Immature natural killer cell (primary cell): ENCODE results near the gene ARL5A. TPM values are rescaled to one million over a fixed set of nuclear protein-coding genes. Genes with fewer than 3 reads are reported as not detected.

Experiments
- DNase-seq, 3 donors: peaks; one replicate each; pipeline ENCODE4 v3.0.0; 2022; ENCODE audit warnings: mixed read lengths in 1 of 3
- H3K27ac Mint-ChIP-seq, 6 donors: one replicate each; pipeline ENCODE4 v1.8.0; 2020; ENCODE audit warnings: mixed read lengths in 6 of 6, mild to moderate bottlenecking in 5 of 6, inconsistent platforms in 4 of 6, moderate library complexity in 3 of 6
- H3K27me3 Mint-ChIP-seq, 3 donors: one replicate each; pipeline ENCODE4 v1.8.0; 2020 to 2021; ENCODE audit warnings: low read depth in 3 of 3, mild to moderate bottlenecking in 3 of 3, mixed read lengths in 3 of 3, moderate library complexity in 3 of 3, inconsistent platforms in 1 of 3
- H3K36me3 Mint-ChIP-seq, 3 donors: one replicate each; pipeline ENCODE4 v1.8.0; 2020; ENCODE audit warnings: mixed read lengths in 3 of 3, inconsistent platforms in 2 of 3, mild to moderate bottlenecking in 2 of 3
- H3K4me1 Mint-ChIP-seq, 2 donors: one replicate each; pipeline ENCODE4 v1.8.0; 2020; ENCODE audit warnings: inconsistent platforms in 2 of 2, mild to moderate bottlenecking in 2 of 2, mixed read lengths in 2 of 2, moderate library complexity in 1 of 2
- H3K4me3 Mint-ChIP-seq, 5 donors: one replicate each; pipeline ENCODE4 v1.8.0; 2020; ENCODE audit warnings: mild to moderate bottlenecking in 5 of 5, mixed read lengths in 5 of 5, inconsistent platforms in 3 of 5, moderate library complexity in 3 of 5
- H3K9me3 Mint-ChIP-seq, 6 donors: one replicate each; pipeline ENCODE4 v1.8.0; 2020; ENCODE audit warnings: mild to moderate bottlenecking in 6 of 6, mixed read lengths in 6 of 6, inconsistent platforms in 4 of 6, moderate library complexity in 3 of 6
- polyA plus RNA-seq, 3 donors: library from polyadenylated mRNA; unstranded; fragments of 300-500 nt; fragmentation: Illumina TruSeq; gene quantifications; one replicate each; pipeline ENCODE4 v1.2.3, GENCODE V29; 2021

Gene ARL5A
- polyA plus RNA-seq, 3 donors from 2014 or later, result 55.4 to 143 (median 82.1) TPM

DNA sequence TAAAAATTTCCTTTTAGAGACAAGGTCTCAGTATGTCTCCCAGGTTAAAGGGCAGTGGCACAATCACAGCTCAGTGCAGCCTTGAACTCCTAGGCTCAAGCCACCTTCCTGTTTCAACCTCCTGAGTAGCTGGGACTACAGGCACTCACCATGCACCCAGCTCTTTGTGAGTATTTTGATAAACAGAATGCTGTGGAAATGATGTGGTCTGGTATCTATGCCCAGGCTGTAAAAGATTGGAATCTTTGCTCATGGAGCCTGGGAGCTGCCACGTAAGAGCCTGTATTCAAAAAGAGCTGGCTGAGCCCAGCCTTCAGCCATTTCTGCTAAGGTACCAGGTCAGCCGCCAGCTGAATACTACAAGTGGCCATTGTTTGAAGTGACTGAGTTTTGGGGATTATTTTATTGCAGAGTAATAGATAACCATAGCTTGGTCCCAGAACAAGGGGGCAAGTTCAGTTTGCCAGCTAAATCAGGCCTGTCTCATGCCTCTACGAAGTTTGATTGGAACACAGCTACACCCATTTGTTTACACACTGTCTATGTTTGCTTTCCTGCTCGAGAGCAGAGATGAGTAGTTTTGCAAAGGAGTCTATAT is 21.3 kb upstream of the ARL5A start:
- no peaks in the 10 kb centered on the region for H3K4me1 Mint-ChIP-seq
- H3K27ac Mint-ChIP-seq, result no peak overlapping the region
- peaks cover 0 to 11% (median 3%) of the 10 kb centered on the region in 3 donors for H3K27me3 Mint-ChIP-seq

DNA sequence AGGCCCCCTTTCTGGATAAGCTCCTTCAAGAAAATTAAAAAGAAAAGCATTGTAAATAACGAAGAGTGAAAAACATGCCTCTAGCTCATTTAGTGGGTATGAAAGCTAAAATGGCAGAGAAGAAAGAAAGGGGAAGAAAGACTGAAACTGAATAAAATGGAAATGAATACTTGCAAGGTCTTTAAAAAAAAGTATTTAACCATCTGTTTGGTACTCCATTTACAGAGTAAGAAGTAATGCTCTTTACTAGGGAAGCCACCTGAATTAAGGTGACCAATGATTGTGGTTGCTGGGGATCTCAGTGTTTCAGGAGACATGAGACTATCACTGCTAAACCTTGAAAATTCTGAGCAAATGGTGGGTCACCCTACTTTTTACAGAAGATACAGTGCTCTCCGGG is 17.7 kb upstream of the ARL5A start:
- Mint-ChIP-seq H3K36me3 (no peaks in the 10 kb centered on the region), H3K27ac (no peak overlapping the region), H3K27me3 (peaks cover 0 to 9% (median 3%) of the 10 kb centered on the region in 3 donors), H3K4me1 (no peaks in the 10 kb centered on the region), H3K9me3 (no peaks in the 10 kb centered on the region), H3K4me3 (no peak overlapping the region)
- no peak for DNase-seq

More for the DNA sequence above, 21.3 kb upstream of the ARL5A start:
- no peak overlapping the region for H3K4me3 Mint-ChIP-seq
- DNase-seq, result no peak
- H3K36me3 Mint-ChIP-seq, result no peaks in the 10 kb centered on the region
- H3K9me3 Mint-ChIP-seq, result no peaks in the 10 kb centered on the region

DNA sequence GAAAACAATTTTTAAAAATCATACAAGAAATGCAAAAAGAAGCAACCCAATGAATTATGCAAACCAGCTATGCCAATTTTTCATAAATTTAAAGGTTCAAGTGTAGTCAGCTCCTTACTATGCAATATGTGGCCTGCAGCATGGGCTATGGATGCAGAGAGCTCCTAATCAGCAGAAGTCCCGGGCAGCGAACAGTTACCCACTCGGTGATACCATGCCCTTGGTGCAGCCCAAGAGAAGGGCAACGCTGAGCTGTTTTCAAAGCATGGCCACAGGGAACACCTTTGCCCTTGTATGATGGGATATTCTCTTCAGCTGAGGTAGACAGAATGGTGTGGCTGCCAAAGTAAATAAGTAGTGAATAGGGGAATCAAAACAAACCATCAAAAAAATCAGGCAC is 17.3 kb upstream of the ARL5A start:
- peaks cover 0 to 8% (median 3%) of the 10 kb centered on the region in 3 donors for H3K27me3 Mint-ChIP-seq
- no peaks in the 10 kb centered on the region for H3K4me1 Mint-ChIP-seq
- H3K9me3 Mint-ChIP-seq, result no peaks in the 10 kb centered on the region
- DNase-seq, result no peak
- no peak overlapping the region for H3K4me3 Mint-ChIP-seq
- no peak overlapping the region for H3K27ac Mint-ChIP-seq
- H3K36me3 Mint-ChIP-seq, result no peaks in the 10 kb centered on the region

DNA sequence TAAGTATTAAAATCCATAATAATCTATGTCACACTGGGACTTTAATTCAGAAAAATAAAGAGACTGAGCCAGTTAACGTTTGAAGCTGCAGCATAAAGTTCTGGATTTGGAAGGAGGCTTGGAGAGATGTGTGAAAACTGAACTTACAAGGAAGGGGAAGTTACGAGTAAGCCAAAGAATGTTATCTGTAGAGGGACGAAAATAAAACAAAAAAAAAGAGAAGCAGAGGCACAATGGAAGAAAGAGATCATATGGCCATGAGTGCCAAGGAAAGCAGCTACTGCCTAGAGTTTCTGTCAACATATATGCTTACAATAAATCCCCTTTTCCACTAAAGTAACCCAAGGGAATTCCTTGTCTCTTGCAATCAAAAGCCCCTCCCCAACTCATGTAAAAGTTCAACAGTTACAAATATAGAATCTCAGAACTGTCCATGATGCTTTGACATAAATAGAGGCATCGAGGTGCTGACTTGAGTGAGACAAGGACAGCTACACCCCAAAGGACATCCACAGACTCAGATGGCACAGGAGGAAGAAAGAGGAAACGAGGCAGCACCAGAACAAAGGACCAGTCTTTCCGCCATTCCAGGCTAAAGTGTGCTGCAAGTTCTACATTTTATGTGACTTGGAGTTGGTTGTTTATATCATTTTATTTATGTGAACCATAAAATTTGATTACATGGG is 16.1 kb upstream of the ARL5A start:
- peaks cover 0 to 7% (median 3%) of the 10 kb centered on the region in 3 donors for H3K27me3 Mint-ChIP-seq
- no peak for DNase-seq
- H3K36me3 Mint-ChIP-seq, result no peaks in the 10 kb centered on the region
- no peak overlapping the region for H3K27ac Mint-ChIP-seq
- H3K9me3 Mint-ChIP-seq, result no peaks in the 10 kb centered on the region
- no peak overlapping the region for H3K4me3 Mint-ChIP-seq
- no peaks in the 10 kb centered on the region for H3K4me1 Mint-ChIP-seq

DNA sequence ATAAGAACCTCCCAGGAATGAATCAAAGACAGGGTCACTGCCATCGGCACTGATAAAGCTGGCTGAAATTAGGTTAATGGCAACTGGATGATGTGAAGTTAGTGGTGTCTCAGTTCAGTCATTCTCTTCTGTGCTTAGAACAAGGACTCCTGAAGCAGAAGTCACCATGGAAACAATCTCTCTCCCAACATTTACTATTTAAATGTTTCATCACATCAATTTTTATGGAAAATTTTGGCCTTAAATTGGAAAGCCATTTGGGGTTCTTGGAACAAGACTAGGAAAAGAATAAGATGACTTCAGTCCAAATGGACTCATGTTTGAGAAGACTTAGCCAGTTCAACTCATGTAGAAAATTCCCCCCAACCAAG is 15.5 kb upstream of the ARL5A start:
- no peaks in the 10 kb centered on the region for H3K36me3 Mint-ChIP-seq
- DNase-seq, result no peak
- no peak overlapping the region for H3K4me3 Mint-ChIP-seq
- H3K27ac Mint-ChIP-seq, result no peak overlapping the region
- no peaks in the 10 kb centered on the region for H3K4me1 Mint-ChIP-seq
- peaks cover 0 to 7% (median 3%) of the 10 kb centered on the region in 3 donors for H3K27me3 Mint-ChIP-seq
- H3K9me3 Mint-ChIP-seq, result no peaks in the 10 kb centered on the region

DNA sequence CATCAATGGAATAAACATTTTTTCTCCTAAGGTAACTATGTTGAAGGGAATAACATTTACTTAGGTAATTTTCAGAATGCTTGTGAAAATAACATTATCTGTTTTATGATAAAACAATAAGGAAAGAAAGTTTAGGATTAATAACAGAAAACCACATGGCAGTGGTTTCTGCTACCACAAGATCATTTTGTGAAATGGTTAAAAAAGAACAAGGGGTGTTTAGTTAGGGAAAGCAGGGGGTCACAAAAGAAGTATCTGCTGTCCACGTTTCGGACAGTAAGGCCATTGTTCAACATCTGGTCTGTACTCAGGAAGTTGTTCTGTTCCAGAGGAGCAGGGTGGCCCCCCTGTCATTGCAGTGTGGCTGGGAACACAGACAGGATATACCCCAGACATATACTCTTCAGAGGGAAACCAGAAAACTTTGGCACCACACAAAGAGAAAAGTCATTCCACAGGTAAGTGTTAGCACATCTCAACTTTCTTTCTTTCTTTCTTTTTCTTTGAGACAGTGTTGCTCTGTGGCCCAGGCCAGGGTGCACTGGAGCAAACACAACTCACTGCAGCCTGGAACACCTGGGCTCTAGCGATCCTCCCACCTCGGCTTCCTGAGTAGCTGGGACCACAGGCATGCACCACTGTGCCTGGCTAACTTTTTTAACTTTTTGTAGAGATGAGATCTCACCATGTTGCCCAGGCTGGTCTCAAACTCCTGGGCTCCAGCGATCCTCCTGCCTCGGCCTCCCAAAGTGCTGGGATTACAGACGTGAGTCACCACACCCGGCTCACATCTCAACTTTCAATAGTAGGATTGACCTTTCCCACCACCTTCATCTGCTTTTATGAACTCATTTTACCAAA is 14.8 kb upstream of the ARL5A start:
- Mint-ChIP-seq H3K27me3 (peaks cover 0 to 3% (median 2%) of the 10 kb centered on the region in 3 donors), H3K27ac (no peak overlapping the region), H3K4me3 (no peak overlapping the region), H3K36me3 (no peaks in the 10 kb centered on the region), H3K9me3 (no peaks in the 10 kb centered on the region), H3K4me1 (no peaks in the 10 kb centered on the region)
- DNase-seq, result no peak

DNA sequence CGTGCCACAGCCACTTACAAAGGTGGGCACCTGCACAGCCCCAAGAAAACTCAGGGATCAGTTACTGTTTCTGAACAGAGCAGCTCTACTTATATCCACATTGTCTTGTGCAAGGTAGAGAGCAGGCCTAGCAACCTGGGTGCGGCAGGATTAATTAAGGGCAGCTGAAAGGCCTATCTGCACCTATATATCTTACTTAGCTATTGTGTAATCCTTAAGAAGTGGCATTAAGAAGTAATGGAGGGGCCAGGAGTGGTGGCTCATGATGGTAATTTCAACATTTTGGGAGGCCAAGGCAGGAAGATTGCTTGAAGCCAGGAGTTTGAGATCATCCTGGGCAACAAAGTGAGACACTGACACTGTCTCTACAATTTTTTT is 12.8 kb upstream of the ARL5A start:
- no peak for DNase-seq
- no peaks in the 10 kb centered on the region for H3K9me3 Mint-ChIP-seq
- H3K4me1 Mint-ChIP-seq, result no peaks in the 10 kb centered on the region
- no peak overlapping the region for H3K4me3 Mint-ChIP-seq
- no peak overlapping the region for H3K27ac Mint-ChIP-seq
- H3K36me3 Mint-ChIP-seq, result no peaks in the 10 kb centered on the region
- H3K27me3 Mint-ChIP-seq, result no peaks in the 10 kb centered on the region

DNA sequence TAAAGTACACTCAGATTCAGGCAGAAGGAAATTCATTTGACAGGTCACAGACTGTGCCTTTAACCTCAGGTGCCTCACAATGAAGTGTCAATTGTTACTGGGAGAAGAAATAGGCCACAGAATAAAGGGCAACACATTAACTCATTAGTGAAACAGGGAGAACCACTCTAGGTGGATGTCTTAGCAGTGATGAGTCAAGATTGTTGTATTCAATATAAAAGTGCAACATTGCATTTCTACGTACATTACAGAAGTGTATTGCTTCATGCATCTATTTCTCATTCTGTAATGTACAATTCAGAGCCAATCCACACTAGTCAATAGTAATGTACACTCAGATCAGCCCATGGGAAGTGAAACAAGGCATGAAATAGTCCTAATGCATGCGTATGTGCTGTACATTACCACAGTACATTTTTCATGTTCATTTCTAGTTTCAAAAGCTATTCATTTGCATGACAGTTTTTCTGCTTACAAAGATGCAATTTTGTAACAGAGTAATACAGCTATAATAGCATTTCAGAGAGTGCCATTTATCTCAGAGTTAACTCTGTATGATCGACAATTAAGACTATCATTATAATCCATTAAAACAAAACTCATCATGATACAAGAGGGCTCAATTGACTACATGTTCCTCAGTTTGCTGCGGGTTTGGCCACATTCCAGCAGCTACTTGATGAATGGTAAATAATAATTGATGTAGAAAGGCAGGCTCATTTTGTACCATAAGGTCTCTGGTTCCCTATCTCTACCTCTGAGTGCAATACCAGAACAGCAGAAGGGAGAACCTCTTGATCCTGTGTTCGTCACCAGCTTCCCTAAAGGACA is 12.2 kb upstream of the ARL5A start:
- no peaks in the 10 kb centered on the region for H3K36me3 Mint-ChIP-seq
- no peaks in the 10 kb centered on the region for H3K9me3 Mint-ChIP-seq
- no peaks in the 10 kb centered on the region for H3K4me1 Mint-ChIP-seq
- H3K4me3 Mint-ChIP-seq, result no peak overlapping the region
- DNase-seq, result no peak
- H3K27ac Mint-ChIP-seq, result no peak overlapping the region
- peaks cover 0 to 1% (median 0%) of the 10 kb centered on the region in 3 donors for H3K27me3 Mint-ChIP-seq

DNA sequence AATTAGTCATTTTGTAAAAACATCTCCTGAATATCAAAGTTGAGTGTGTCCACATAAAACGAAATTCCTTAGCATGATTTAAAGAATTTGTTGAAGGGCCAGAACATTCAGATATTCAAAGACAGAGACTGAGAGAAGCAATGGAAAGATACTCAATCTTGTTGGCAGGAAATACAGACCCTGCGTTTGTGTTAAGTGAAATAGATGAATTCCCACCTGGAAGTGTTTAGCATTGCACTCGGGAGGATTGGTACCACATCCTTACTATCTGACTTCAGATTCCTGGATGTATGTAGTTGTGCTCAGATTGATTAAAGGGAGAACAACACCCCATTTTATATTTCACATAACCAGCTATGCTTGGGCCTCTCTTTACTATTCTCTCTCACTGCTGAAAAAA is 9.7 kb upstream of the ARL5A start:
- DNase-seq, result no peak
- Mint-ChIP-seq H3K27me3 (peaks cover 0 to 1% (median 0%) of the 10 kb centered on the region in 3 donors), H3K4me3 (no peak overlapping the region), H3K36me3 (no peaks in the 10 kb centered on the region), H3K27ac (no peak overlapping the region), H3K9me3 (no peaks in the 10 kb centered on the region), H3K4me1 (no peaks in the 10 kb centered on the region)

DNA sequence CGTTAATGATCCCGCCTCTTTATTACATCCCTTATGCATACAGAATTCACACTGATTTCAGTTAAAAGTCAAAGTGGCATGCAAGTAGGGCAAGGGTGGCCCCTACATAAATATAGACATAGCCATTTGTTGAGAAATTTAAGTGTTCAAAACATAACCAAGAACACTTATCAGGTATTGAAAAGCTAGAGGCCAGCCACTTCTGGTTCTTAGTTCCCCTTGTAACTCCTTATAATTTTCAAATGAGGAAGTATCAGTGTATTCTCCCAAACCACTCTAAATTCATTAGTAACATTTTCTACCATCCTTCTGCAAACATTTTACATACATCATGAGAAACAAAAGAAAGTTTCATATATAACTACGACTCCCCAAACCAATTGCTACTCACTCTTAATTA is 5.8 kb upstream of the ARL5A start:
- peaks cover 0 to 5% (median 1%) of the 10 kb centered on the region in 3 donors for H3K27me3 Mint-ChIP-seq
- H3K9me3 Mint-ChIP-seq, result no peaks in the 10 kb centered on the region
- DNase-seq, result no peak
- H3K4me1 Mint-ChIP-seq, result peaks cover 1 to 4% of the 10 kb centered on the region in 2 donors
- no peak overlapping the region for H3K4me3 Mint-ChIP-seq
- H3K36me3 Mint-ChIP-seq, result no peaks in the 10 kb centered on the region
- no peak overlapping the region for H3K27ac Mint-ChIP-seq

DNA sequence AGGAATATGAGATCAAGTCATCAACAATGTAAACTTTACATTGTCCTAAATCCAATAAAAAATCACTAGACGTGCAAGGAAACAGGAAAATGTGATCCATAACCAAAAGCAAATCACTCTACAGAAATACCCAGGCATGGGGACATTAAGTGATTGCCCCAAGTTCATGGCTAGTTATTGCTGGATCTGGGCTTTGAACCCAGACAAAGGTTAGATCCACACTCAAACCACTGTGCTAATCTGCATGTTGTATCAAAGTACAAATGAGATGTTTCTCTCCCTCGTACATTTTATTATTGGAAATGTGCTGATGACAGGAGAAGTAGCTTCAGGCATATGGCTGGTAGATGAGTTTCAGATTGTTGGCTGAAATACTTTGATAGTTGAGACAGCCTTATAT is 2.7 kb upstream of the ARL5A start:
- DNase-seq, result no peak
- H3K4me1 Mint-ChIP-seq, result peaks cover 26 to 29% of the 10 kb centered on the region in 2 donors
- no peaks in the 10 kb centered on the region for H3K9me3 Mint-ChIP-seq
- no peaks in the 10 kb centered on the region for H3K36me3 Mint-ChIP-seq
- H3K4me3 Mint-ChIP-seq, result no peak overlapping the region
- peaks cover 11 to 22% (median 14%) of the 10 kb centered on the region in 3 donors for H3K27me3 Mint-ChIP-seq
- no peak overlapping the region for H3K27ac Mint-ChIP-seq

DNA sequence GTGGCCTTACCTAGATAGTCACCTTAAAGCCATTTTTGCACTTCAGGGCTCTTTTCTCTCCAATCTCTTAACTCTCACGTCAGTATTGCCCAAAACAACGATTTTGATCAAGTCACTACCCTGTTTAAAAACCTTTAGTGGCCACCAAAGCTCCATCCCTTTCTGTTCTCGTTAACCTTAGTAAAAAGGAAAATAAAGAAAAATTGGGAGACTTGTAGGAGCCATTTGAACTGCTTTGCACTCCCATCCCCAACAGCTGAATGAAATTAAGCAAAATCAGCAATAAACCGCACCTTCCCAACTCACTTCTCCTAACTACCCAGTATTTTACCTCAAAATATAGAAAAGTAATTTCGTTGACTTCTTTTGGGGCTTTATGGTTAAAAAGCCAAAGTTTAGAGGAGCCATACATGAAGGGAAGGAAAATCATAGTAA is 686 bp upstream of the ARL5A start:
- peak overlapping the region; percentile 86 to 98 (median 92) for H3K4me3 Mint-ChIP-seq
- H3K4me1 Mint-ChIP-seq, result peaks cover 44 to 50% of the 10 kb centered on the region in 2 donors
- H3K27ac Mint-ChIP-seq, result peak overlapping the region; percentile 94 to 97 (median 96)
- DNase-seq, result no peak
- no peaks in the 10 kb centered on the region for H3K9me3 Mint-ChIP-seq
- no peaks in the 10 kb centered on the region for H3K36me3 Mint-ChIP-seq
- H3K27me3 Mint-ChIP-seq, result peaks cover 9 to 22% (median 14%) of the 10 kb centered on the region in 3 donors

DNA sequence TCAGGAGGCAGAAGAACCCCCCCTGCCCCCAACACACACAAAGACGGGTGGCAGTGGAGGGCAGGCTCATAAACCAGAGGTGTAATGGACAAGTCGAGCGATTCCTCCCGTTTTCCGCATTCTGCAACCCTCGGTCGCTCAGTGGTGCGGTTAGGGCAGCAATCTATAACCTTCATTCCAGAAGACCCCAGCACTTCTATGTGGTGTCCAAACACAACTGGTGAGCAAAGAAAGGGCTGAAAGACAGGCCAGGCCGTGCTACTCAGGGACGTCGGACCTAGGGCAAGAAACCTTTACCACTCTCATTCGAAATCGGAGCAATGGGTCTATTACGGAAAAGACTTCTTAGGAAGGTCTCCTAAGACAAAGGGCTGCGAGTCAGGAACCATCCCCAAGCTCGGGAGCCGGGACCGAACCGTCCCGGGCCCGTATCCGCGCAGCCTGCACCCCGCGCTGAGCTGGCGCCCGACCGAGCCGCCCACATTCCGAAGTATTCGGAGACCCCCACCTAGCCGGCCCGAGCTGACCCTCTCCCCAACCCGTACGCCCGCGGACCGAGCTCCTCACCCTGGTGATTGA is 568 bp downstream of the ARL5A start:
- Mint-ChIP-seq H3K4me3 (peak overlapping the region; percentile 86 to 98 (median 92)), H3K9me3 (no peaks in the 10 kb centered on the region), H3K27ac (peak overlapping the region; percentile 84 to 97 (median 94)), H3K4me1 (peaks cover 57 to 62% of the 10 kb centered on the region in 2 donors), H3K27me3 (peaks cover 9 to 22% (median 14%) of the 10 kb centered on the region in 3 donors), H3K36me3 (no peaks in the 10 kb centered on the region)
- peak in 2 of 3 donors; percentile 21 to 26 for DNase-seq
